Posterior vena cava (tissue), 2 donors: Measurements from ENCODE around the gene PHB1. TPM values are rescaled to one million over a fixed set of nuclear protein-coding genes. Genes with fewer than 3 reads are reported as not detected.
A peak's percentile ranks its signal among the peaks of the same experiment; 100 is the strongest.
"Not testable (repeated sequence)": the region's sequence is repeated elsewhere in the genome, so short reads cannot be mapped to it uniquely, and the experiment has no call there.

Experiments
- DNase-seq: peaks from one replicate; pipeline ENCODE4 v3.0.0-alpha.2; 2020; ENCODE audit warnings: low spot score
- intact Hi-C, 2 donors: fragments of 100-400 bp; cut with DNase I; formaldehyde crosslinking; loops; one replicate each; pipeline versions ENCODE4 v1.14.1 to v1.14.2; 2022 to 2023
- total RNA-seq, 2 donors: library from RNA; stranded (reverse); fragmentation: NEBNext Ultra II Directional; extraction: Animal tissue kit (Norgen Biotek cat#: 25700); gene quantifications; one replicate each; pipeline ENCODE4 v1.2.1, GENCODE V29; 2021
- donor health status: DM: yes; HTN: yes; CAD: no.
- donor health status: DM: yes; HTN: yes; CAD: no.

The PHB1 gene
- total RNA-seq, 2 donors from 2014 or later, result 102 to 111 TPM

- DNase-seq, result peak; percentile 51
- intact Hi-C loops, result loop anchor here in 1 of 2 donors (5.0 kb wide), 1 partner anchor 283 kb away; no protein-coding TSS in a partner anchor
These were observed 436 bp downstream of the PHB1 start for GRCh38 chr17:49414271-49414621.

GRCh38 chr17:49409066-49409465 lies 5.6 kb downstream of the PHB1 start:
- intact Hi-C loops, result no loop called here
- peak; percentile 51 for DNase-seq

DNA sequence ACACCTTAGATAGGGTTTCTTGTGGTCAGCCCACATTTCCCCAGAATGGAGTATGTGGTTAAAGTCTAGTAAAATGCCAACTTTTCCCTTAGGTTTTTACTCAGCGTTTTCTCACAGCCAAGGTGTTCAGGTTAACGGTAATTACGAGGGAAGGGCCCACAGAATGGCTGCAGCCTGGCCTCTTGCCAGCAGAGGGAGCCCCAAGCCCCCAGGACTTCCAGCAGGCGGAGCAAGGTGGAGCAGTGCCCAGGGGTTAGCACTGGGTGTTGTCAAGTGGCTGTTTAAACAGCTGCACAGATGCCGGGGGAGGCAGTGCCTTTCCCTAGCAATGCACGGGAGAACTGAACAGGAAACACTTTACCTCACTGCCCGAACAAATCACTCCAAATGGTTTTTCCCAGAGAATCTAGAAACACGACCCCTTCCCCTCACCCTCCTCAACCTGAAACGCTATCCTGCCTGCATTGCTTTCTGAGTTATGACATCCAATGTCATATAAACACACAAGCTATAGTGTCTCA lies 6.6 kb downstream of the PHB1 start:
- DNase-seq, result peak; percentile 89
- intact Hi-C loops, result no loop called here

- intact Hi-C loops, result no loop called here
These were observed 7.6 kb downstream of the PHB1 start for GRCh38 chr17:49407086-49407485.

GRCh38 chr17:49406421-49407061 lies 8.1 kb downstream of the PHB1 start:
- DNase-seq, result peak; percentile 57
- intact Hi-C loops, result no loop called here

More at GRCh38 chr17:49407086-49407485, 7.6 kb downstream of the PHB1 start:
- peak; percentile 14 for DNase-seq

GRCh38 chr17:49404906-49405305 lies 9.8 kb downstream of the PHB1 start:
- peak; percentile 44 for DNase-seq
- intact Hi-C loops, result no loop called here

GRCh38 chr17:49404361-49404760 lies 10.3 kb downstream of the PHB1 start:
- no peak for DNase-seq
- intact Hi-C loops, result no loop called here

GRCh38 chr17:49403514-49404289 lies 11.0 kb downstream of the PHB1 start:
- no peak for DNase-seq
- intact Hi-C loops, result no loop called here

DNA sequence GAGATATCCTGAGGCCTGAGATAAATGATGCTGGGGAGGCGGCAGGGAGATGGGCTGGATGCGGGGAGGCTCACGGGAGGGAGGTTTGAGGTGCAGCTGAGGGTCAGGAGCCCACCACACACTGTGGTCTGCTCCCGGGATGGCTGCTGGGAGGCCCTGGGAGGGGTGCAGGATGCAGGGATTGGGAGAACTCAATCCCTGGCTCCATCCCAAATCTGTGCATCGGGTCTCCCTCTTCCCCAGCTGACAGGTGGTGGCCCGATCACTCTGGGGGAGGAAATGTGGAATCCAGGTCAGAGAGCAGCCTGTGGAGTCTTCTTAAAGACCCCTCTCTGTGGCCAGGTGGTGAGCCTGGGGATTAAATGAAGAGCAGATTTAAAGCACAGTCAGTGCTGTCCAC lies 12.0 kb downstream of the PHB1 start:
- intact Hi-C loops, result no loop called here

DNA sequence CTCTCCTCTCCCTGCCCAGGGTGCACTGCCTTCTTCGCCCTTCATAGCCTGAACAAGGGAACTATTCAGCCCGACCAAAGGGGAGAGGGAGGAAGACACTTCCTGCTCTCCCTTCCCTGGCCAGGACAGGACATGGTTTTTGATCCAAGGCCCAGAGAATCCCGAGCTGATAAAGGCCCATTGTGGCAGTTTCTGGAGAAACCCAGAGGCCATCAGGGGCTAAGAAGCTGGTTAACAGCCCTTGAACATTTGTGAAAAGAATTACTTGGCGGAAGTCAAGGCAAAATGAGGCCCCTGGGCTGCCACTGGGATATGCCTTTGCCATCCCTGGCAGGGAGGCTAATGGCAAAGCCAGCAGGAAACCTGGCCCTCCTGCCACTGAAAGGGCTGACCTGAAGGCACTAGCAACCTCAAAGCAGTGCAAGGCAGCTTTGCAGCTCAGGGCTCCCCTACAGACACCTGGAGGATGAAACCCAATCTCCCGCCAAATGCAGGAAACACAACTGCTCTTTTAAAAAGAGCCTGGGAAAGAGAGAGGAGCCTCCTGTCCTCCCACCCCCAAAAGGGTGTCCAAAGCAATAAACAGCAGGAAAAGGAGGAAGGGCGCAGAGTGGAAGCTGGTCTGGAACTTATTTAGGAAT lies 12.6 kb downstream of the PHB1 start:
- peak; percentile 31 for DNase-seq
- intact Hi-C loops, result no loop called here

More for the DNA sequence above, 12.0 kb downstream of the PHB1 start:
- DNase-seq, result peak; percentile 67

DNA sequence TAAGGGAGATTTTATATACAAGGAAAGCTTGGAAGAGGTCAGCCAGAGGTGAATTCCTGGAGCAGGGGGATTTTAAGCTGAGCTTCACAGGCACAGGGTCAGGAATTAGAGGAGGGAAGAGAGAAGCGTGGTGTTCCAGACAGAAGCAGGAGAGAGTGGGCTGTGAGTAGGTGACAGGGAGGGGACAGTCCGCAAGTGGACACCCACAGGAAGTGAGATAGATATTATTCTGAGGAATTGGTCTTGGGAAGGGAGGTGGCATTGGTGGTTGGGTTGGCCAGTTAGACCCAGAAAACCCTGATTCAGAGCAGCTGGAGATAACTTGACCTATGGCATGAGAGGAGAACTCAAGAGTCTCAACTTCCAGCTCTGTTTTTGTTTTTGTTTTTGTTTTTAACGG lies 14.7 kb downstream of the PHB1 start:
- DNase-seq, result peak; percentile 19
- intact Hi-C loops, result loop anchor here in 1 of 2 donors (10.0 kb wide), 1 partner anchor 185 kb away; the partner anchor contains the start of genes ABI3 and GNGT2

DNA sequence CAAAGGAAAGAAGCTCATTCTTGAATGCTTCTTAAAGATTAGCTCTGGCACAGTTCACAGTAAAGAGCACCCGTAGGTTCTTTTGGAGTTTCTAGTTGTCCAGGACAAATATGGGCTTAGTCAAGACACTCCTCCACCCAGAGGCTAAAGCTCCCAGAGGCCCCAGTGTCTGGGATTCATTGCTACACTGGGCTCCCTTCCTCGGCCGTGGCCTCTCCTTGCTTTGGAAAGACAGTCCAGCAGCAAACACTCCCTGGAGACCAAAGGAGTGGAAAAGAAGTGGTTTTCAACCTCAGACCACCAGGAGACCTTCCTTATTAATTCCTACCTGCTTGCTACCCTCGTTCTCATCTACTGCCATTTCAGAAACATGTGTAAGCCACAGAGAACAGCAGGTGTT lies 17.1 kb downstream of the PHB1 start:
- intact Hi-C loops, result loop anchor here in 1 of 2 donors (10.0 kb wide), 1 partner anchor 183 kb away; the partner anchor contains the start of genes ABI3 and GNGT2

DNA sequence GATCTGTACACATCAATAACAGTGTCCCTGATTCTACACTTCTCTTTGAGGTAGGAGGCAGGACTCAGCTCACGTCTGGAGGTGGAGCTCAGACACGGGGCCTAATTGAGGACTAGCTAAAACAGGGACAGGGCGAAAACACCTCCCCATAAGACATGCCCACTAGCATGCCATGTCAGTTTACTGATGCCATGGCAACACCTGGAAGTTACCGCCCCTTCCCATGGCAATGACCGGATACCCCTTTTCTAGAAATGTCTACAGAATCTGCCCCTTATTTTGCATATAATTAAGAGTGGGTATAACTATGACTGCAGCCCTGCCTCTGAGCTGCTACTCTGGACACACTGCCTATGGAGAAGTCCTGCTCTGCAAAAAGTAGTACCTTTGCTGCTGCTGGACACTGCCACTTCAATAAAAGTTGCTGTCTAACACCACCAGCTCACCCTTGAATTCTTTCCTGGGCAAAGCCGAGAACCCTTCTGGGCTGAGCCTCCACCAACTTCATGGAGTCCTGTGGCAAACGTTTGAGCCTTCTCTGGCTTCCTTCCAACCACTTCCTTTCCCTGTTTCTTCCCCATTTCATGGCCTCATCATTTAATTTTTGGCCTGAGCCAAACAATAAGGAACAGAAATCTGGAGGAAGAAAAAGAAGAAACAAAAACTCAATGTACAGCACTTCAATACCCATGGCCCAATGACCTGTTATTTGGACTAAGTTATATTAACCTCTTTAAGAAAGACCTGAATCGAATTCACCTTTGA lies 21.0 kb downstream of the PHB1 start:
- intact Hi-C loops, result loop anchor here (2.0 to 10.0 kb wide), 2 partner anchors 77 to 179 kb away; partner anchors contain the start of genes ABI3 (in 1 of the 2) and GNGT2 (in 1 of the 2)
- DNase-seq, result peak; percentile 31

More for the DNA sequence above, 17.1 kb downstream of the PHB1 start:
- peak; percentile 68 for DNase-seq

DNA sequence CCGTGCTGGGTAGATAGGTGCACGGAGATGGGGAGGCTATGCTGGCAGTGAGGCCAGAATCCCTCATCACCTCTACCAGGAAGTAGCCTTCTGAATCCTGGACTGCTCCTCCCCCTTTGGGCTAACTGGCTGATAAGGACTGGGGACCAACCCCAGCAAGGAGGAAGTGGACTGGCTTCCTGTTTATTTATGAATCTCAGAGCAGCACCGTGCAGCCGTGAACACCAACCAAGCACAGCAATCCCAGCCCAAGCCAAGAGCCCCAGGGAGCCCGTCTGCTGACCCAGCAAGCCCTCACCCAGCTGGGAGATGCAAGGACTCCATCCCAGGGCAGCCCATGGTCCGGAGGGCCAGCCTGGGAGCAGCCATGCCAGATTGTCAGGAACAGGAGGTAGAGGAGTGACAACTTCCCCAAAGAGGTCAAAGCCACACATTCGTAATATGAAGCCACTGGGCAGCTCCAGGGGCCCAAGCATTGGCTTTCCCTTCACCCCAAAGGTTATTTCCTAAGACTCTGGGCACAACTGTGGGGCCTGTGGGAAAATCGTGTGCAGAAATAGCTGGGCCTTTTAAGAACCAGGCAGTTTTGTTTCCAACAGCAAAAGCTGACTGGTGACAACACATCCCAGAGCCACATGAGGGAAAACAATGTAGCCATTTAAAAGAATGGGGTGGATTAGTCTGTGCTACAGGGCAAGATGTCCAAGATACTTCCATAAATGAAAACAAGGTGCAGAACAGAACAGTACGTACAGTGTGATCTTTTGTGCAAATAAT lies 23.9 kb downstream of the PHB1 start:
- intact Hi-C loops, result loop anchor here in 1 of 2 donors (2.0 to 10.0 kb wide), 2 partner anchors 72 to 176 kb away; partner anchors contain the start of genes ABI3 and GNGT2
- no peak for DNase-seq

DNA sequence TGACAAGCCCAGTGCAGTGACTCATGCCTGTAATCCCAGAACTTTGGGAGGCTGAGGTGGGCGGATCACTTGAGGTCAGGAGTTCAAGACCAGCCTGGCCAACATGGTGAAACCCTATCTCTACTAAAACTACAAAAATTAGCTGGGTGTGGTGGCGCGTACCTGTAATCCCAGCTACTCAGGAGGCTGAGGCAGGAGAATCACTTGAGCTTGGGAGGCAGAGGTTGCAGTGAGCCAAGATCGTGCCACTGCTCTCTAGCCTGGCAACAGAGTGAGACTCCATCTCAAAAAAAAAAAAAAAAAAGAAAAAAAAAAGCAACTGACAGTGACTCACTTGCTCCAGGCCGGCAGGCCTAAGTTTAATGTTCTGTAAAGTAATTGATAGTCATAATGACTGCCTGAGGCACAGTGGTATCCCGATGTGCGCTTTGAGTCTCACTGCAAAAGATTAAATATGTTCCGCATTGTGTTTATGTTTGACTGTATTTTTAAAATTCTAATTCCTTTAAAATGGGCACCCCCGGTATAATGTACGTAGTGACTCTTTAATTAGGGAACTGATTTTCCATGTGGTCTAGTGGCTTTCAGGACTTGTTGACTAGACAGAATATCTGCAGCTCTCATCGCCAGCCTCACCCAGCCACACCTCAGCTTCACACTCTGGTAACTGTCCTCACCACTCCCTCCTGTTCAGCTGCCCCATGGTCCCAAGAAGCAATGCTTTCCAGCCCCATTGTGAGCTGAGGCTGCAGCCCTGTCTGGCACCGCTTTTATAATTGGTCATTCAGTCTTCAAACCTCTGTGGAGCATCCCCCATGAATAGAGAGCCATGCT lies 25.0 kb downstream of the PHB1 start:
- intact Hi-C loops, result loop anchor here in 1 of 2 donors (2.0 to 10.0 kb wide), 2 partner anchors 71 to 175 kb away; partner anchors contain the start of genes ABI3 and GNGT2
- DNase-seq, result not testable (repeated sequence)

GRCh38 chr17:49388692-49389513 lies 25.8 kb downstream of the PHB1 start:
- intact Hi-C loops, result no loop called here
- no peak for DNase-seq
